Measurements from ENCODE around the gene WDR88.

DNA sequence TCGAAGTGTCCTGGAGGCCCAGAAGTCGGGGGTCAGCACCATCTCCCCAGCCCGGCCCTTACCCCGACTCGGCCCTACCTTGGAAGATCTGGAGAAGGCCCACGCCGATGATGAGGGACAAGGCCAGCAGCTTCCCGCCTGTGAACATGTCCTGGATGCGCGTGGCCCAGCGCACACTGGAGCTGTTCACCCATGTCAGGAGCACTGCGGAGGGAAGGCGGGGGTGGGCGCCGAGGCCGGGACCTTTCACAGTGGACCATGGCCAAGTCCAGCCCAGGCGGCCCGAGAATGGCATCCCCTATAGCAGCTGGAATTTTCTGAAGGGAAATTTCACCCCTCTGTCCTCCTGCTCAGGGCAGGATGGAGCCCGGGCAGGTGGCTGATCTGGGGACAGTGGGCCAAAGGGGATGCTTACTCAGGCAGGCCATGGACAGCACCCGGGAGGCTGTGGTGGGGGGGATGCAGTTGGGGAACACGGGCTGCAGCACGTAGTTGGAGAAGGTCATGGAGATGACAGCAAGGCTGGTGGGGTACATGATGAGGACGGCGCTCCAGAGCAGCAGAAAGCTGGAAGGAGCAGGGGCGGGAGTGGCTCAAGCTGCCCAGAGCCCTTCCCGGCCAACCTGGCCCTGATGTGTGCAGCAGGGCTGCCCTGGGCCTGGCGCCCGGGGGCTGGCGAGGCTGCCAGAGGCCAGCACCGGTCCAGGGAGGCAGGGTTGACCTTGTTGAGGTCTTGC lies 80.7 kb downstream of the WDR88 start:
- TF ChIP-seq, protein P1, sequence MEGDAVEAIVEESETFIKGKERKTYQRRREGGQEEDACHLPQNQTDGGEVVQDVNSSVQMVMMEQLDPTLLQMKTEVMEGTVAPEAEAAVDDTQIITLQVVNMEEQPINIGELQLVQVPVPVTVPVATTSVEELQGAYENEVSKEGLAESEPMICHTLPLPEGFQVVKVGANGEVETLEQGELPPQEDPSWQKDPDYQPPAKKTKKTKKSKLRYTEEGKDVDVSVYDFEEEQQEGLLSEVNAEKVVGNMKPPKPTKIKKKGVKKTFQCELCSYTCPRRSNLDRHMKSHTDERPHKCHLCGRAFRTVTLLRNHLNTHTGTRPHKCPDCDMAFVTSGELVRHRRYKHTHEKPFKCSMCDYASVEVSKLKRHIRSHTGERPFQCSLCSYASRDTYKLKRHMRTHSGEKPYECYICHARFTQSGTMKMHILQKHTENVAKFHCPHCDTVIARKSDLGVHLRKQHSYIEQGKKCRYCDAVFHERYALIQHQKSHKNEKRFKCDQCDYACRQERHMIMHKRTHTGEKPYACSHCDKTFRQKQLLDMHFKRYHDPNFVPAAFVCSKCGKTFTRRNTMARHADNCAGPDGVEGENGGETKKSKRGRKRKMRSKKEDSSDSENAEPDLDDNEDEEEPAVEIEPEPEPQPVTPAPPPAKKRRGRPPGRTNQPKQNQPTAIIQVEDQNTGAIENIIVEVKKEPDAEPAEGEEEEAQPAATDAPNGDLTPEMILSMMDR (IDR thresholded peaks at IDR 0.05): no peak
- no peak for TF ChIP-seq POLR2AphosphoS5 (IDR thresholded peaks at IDR 0.05)

All from suprapubic skin (tissue), 3 donors.